HG02798 (cell line): ENCODE measurements around the gene RDH13.

Experiments used
- ATAC-seq: cut with Tn5 transposase; IDR thresholded peaks from one replicate; pipeline ENCODE4 v1.9.1; 2021; ENCODE audit warnings: mild to moderate bottlenecking; ENCODE audit not compliant: unreplicated experiment, poor library complexity

The RDH13 gene

DNA sequence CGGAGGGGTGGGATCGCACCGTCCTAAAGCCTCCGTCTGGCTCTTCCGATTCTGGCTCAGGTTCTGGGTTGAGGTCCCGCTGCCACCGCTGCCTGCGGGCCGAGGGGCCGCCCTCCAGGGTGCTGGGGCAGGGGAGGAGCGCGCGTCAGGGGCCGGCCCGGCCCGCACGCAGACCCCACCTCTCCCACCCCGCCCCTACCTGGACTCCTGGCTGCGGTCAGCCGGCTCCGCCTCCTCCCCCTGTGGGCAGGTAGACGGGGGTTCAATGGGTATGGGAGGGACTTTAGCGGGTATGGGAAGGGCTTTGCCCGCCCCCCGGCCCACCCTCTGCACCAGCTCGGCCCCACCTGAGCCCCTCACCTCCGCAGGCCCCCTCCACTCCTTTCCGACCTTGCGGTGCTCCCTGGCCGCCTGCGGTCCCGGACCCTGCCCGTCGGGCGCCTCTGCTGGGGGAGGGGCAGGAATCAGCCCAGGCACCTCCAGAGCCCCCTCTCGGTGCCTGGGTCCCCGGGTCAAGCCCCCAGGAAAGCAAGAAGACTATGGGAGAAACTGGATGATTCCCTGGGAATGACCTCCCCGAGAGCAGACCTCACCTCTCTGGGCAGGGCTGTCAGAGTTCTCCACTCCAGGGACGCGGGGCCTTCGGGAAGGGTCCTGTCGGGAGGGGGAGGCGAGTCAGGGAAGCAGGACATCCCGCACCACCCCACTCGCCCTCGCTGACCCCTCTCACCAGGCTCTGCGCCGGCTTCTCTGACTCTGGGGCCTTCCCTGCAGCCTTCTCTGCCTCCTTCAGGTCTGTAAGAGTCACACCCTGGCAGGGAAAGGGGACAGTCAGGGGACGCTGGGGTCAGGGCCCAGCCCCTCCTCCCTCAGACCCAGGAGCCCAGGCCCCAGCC, 29.7 kb upstream of the RDH13 start:
- ATAC-seq: no peak

- ATAC-seq: no peak
These were observed 29.0 kb upstream of the RDH13 start for GRCh38 chr19:55091955-55092354.

GRCh38 chr19:55091126-55091910, 28.4 kb upstream of the RDH13 start:
- ATAC-seq: no peak

DNA sequence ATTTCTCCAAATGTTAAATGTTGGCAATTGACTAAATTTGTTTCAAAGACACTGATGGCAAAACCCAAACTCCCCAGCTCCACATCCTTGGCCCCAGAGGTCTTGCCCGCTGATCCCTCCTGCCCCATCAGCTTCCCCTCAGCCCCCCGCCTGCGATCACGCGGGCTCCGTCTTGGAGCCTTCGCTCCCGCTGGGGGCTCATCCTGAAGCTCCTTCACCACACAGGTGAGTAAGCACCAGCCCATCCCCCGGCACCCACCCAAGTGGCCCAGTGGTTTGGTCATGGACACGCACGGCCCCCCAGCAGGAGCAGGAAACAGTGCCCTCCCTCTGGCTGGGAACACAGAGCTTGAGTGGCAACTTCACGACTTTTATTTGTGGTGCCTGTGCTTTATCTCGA, 27.6 kb upstream of the RDH13 start:
- no peak for ATAC-seq

- no peak for ATAC-seq
These were observed 26.5 kb upstream of the RDH13 start for GRCh38 chr19:55089342-55089944.

GRCh38 chr19:55088543-55089341, 25.8 kb upstream of the RDH13 start:
- no peak for ATAC-seq

GRCh38 chr19:55088021-55088451, 25.1 kb upstream of the RDH13 start:
- no peak for ATAC-seq

- no peak for ATAC-seq
These were observed 24.6 kb upstream of the RDH13 start for GRCh38 chr19:55087542-55087901.

GRCh38 chr19:55086730-55087541, 24.0 kb upstream of the RDH13 start:
- no peak for ATAC-seq

DNA sequence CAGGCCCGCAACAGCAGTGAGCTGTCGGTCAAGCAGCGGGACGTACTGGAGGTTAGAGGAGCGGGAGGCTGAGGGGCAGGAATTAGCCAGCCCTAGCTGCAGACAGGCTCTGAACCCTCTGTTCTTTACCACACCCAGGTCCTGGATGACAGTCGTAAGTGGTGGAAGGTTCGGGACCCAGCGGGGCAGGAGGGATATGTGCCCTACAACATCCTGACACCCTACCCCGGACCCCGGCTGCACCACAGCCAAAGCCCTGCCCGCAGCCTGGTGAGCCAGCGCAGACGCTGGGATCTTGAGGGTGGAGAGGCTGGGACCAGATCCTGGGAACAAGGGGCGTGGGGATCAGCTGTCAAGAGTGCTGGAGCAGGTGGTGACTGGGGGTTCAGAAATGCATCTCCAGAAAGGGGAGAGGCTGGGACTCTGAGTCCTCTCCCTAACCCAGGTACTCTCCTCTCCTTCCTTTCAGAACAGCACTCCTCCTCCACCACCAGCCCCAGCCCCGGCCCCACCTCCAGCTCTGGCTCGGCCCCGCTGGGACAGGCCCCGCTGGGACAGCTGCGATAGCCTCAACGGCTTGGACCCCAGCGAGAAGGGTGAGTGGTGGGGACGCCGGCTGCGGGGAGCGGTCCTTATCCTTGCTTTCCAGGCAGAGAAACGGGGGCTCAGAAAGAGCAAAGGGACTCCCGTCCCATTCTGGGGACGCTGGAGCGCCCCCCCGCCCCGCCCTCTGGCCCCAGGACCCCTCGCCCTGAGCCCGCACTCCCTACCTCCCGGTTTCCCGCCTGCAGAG, 23.2 kb upstream of the RDH13 start:
- ATAC-seq: no peak

DNA sequence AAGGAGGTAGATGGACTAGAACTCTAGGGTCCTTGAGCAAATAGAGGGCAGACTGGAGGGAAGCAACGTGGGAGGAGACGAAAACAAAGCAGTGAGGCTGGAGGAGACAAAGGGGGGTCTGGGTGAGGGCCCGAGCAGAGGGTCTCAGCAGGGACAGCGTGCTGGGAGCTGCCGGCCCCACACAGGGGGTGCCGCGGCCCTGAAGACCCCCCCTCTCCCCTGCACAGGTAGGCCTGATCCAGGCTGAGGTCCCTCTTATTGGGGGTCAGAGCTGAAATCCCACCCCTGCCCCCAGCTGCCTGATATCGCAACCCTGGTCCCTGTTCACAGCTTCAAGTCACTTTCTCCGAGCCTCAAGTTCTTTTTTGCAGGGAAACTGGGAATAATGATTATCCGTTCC, 21.5 kb upstream of the RDH13 start:
- ATAC-seq: no peak

DNA sequence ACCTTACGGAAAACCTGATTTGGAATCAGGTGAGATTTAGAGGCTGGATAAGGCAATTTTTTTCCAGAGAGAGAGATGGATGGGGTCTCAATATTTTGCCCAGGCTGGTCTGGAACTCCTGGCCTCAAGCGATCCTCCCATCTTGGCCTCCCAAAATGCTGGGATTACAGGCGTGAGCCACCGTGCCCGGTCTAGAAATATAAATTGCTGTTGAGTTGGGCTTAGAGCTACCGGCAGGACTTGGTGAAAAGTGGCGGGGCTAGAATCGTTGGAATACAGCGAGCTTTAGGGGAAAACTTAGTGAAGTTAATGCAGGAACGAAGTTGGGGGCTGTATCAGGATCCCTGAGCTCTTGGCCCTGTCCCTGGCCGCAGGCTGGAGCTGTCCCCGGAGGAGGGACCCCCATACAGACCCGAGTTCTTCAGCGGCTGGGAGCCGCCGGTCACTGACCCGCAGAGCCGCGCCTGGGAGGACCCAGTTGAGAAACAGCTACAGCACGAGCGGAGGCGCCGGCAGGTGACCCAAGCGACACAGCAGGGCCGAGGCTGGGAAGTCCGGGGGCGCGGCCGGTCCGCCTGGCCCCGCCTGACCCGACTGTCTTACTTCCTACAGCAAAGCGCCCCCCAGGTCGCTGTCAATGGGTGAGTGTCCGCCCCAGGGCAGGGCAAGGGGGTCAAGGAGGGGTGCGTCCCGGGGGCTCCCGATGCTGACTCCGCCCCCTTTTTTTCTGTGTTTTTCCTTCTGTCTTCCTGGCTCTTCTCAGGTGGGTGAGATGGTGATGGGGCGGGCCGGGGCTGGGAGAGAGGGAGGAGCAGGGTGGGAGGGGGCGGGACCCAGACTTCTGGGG, 20.3 kb upstream of the RDH13 start:
- no peak for ATAC-seq

- no peak for ATAC-seq
These were observed 19.3 kb upstream of the RDH13 start for GRCh38 chr19:55082020-55082851.

DNA sequence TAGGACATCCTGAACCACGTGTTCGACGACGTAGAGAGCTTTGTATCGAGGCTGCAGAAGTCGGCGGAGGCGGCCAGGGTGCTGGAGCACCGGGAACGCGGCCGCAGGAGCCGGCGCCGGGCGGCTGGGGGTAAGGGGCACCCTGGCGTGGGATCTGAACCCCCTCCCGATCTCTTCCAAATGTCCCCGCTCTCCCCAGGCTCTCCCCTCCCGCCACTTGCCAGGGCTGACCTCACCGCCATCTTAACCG, 18.7 kb upstream of the RDH13 start:
- no peak for ATAC-seq

- peak; percentile 70 for ATAC-seq
These were observed 18.2 kb upstream of the RDH13 start for GRCh38 chr19:55080968-55081769.

GRCh38 chr19:55080121-55080967, 17.4 kb upstream of the RDH13 start:
- ATAC-seq: peak; percentile 38
